NCI-H1436 treated with DMSO at 0.1 percent for 48 hours (cell line): ENCODE results near the gene SUN2.
"Not testable (repeated sequence)": the region's sequence is repeated elsewhere in the genome, so short reads cannot be mapped to it uniquely, and the experiment has no call there.

Source experiments
- DNase-seq: peaks from one replicate; lab custom pipeline; 2025; lab: John Stamatoyannopoulos, UW

SUN2 gene, protein sequence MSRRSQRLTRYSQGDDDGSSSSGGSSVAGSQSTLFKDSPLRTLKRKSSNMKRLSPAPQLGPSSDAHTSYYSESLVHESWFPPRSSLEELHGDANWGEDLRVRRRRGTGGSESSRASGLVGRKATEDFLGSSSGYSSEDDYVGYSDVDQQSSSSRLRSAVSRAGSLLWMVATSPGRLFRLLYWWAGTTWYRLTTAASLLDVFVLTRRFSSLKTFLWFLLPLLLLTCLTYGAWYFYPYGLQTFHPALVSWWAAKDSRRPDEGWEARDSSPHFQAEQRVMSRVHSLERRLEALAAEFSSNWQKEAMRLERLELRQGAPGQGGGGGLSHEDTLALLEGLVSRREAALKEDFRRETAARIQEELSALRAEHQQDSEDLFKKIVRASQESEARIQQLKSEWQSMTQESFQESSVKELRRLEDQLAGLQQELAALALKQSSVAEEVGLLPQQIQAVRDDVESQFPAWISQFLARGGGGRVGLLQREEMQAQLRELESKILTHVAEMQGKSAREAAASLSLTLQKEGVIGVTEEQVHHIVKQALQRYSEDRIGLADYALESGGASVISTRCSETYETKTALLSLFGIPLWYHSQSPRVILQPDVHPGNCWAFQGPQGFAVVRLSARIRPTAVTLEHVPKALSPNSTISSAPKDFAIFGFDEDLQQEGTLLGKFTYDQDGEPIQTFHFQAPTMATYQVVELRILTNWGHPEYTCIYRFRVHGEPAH

DNA sequence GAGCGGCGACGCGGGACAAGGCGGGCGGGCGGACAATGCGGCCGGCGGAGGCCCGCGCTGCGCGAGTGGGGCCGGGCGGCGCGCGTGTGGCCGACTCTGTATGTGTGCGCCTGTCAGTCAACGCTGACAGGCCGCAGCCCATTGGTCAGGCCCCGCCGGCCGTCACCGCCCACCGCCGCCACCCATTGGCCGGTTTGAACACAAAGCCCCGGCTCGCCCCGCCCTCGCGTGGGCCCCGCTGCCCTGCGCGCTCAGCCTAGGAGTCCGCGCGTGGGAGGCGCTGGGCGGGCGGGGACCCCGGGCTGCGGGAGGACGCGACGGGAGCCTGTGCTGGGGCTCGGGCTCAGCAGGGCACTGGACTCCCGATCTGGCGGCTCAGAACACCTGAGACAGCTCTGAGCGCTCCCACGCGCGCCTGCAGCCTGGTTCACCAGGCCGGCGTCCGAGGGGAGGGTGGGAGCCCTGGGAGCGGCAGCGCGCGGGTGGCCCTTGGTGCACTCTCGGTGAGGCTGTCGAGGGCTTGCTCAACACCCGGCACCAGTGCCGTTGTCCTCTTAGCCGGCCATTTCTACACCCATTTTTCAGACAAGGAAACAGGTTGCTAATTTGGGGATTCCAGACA lies at the start of gene SUN2:
SUN2 (minus strand) TSS at position 88 of the 622 bp plus-strand sequence. CDS start 3,370 bp downstream, outside the sequence.
- no peak for DNase-seq

GRCh38 chr22:38805041-38805593 lies 49.3 kb upstream of the SUN2 start:
- DNase-seq, result not testable (repeated sequence)

DNA sequence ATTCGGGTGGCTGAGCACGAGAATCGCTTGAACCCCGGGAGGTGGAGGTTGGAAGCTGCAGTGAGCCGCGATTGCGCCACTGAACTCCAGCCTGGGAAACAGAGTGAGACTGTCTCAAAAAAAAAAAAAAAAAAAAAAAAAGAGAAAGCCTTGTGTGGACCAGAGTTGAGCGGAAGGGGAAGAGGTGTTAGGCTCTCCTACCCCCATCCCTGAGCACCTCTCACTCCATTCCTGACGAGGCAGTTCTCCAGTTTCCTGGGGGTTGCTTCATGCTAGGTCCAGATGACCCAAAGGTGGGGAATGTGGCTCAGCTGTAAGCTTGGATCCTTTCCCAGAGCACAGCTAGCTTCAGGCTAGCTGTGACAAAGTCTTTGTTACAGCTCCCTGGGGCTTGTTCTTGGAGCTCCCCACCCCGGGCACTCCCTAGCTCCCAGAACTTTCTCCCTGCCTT lies 46.9 kb upstream of the SUN2 start:
- no peak for DNase-seq

DNA sequence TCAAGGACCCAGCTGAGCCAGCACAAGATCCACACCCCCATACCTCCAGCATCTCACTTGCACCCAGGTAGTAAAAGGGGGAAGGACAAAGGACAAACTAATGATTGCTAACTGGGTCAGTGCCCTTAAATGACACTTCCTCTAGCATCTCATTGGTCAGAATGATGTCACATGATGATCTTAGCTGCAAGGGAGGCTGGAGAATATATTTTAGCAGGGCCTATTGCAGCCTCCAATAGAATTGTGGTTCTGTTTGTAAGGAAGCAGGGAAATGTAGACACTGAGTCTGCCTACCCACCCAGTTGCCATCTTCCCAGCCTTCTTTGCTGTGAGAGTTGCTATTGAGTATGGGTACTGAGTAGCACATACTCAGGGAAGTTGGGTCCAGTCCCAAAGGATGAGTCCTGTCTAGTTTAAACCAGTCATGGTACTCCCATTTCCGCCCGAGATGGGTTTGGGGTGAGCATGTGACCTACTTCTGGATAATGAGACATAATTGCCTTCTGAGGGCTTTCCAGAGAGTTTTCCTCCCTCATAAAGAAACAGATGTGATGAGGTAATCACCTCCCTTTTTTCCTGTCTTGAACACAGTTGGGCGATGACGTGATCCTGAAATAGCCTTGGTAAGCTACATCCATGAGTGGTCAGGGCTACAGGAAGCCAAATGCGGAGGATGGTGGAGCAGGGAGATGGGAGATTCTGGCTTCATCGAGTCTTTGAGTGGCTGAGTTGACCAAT lies 43.6 kb upstream of the SUN2 start:
- no peak for DNase-seq

- DNase-seq, result no peak
These were observed 42.7 kb upstream of the SUN2 start for GRCh38 chr22:38798496-38798895.

GRCh38 chr22:38796262-38796957 lies 40.6 kb upstream of the SUN2 start:
- no peak for DNase-seq

DNA sequence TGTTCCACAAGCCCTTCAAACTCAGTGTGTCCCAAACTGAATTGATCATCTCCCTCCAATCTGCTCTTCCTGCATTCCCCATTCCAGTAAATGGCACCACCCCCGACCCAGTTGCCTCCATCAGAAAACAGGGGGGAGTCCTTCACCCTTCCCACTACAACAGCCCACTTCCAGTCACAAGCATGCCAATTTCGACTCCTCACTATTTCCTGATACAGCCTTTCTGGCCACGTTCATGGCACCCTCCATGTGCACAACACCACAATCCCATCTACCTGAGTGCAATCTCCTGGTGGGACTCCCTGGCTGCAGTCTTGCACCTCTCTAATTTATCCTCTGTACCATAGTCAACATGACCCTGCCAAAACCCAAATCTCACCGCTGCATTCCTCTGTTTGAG lies 39.8 kb upstream of the SUN2 start:
- DNase-seq, result no peak

DNA sequence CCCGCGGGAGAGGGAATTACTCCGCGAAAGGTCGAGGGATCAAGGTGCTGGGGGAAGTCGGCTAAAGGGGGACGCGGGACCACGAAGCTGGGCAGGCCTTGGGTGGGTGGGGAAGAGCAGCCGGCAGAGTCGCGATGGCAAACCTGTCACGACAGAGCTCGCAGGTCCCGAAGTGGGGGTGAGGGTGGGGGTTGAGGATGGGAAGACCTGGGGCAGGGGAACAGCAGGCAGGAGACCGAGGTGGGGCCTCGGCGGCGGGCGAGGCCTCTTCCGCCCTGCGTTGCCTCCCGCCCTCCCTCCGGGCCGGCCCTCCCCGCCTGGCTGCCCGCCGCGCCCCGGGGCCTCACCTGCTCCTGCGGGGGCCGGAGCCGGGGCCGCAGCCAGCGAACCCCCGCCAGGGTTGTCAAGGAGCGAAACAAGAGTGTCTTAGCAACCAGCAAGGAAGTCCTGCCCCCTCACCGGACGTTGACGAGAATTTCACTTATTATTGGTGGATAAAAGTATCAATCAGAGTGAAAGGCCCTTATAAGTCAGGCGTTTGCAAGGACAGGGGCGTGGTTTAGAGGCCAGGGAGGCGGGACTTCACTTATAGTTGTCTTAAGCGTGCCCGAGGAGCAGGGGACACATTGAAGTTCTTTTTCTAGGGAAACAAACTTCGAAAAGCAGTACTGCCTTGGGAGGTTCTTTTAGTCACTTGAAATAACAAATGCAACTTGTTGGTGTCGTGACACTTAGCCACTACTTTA lies 38.1 kb upstream of the SUN2 start, which contains the start of gene DNAL4:
DNAL4 (minus strand) TSS at position 423 of the 746 bp plus-strand sequence. CDS start 11,412 bp downstream, outside the sequence.
- DNase-seq, result peak; percentile 96

DNA sequence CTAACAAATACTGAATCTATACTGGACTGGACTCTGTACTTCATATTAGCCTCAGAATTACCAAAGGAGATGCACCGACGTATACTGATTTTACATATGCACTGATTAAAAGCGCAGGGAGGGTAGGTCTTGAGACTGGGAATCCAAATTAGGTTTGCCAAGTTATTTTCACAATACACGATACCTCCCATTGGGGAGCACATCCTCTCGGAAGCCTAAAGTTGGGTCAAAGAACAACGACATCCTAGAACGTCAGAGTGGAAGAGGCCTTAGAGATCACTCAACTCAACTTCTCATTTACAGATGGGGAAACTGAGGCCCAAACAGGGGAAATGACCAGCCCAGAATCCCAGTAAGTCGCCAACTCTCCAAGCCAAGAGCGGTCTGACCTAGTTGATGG lies 37.5 kb upstream of the SUN2 start:
- no peak for DNase-seq

DNA sequence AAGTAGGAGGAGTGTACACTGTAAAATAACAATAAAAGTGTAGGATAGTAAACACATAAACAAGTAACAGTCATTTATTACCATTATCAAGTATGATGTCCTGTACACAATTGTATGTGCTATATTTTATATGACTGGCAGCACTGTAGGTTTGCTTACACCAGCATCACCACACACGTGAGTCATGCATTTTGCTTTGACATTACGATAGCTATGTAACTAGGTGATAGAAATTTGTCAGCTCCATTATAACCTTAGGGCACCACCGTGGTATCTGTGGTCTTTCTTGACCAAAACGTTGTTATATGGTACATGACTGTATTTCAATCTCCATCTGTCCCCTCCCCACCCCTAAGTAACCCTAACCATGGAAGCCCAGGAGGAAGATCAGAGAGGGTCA lies 37.0 kb upstream of the SUN2 start:
- DNase-seq, result no peak

- no peak for DNase-seq
These were observed 33.8 kb upstream of the SUN2 start for GRCh38 chr22:38789606-38790005.

DNA sequence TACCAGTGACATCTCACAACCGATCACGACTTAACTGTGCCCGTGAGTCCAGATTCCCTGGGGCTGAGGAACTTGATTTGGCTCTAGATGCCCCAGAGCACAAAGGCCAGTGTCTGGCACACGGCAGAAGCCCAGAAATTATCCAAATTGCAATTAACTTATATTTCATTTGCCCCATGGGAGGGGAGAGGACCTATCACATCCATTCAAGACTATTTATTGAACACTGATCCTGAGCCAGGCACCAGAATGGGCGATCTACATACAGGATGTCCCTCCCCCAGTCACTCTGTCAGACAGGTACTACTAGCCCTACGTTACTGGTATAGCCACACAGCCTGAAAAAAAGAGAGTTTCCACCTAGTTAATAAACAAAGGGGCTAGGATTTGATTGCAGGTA lies 33.0 kb upstream of the SUN2 start:
- no peak for DNase-seq

DNA sequence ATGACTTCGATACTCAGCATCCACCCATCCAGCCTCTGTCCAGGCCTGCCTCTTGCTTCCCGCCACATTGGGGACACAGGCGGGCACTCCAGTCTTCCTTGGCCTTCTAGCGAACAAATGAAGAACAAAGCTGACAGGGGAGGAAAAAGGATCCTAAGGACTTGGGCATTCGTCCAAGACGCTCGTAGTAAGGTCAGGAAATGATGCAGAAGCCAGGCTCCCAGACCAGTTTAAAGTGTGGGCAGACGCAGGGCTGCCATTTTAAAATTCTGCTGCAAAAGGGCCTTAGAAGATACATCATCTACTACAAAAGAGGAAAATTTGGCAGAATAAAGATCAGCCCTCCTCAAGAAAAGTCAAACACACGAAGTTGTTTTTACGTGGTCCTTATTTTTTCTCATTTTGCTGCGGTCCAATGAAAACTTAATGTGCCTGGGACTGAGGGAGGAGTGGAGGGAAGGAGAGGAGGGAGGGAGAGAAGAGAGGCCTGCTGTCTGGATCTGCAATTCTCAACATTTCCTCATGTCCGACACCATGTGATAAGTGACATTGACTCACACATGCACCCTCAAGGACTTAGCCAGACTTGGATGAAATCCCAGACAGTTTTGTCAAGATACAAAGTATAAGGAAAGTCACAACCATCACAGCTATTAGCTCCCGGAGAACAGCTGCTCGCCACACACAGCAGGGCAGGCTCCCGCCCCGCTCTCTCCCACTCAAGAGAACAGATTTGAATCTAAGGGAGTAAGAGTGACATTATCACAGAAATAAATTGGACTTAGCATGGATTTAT lies 32.4 kb upstream of the SUN2 start:
- no peak for DNase-seq

DNA sequence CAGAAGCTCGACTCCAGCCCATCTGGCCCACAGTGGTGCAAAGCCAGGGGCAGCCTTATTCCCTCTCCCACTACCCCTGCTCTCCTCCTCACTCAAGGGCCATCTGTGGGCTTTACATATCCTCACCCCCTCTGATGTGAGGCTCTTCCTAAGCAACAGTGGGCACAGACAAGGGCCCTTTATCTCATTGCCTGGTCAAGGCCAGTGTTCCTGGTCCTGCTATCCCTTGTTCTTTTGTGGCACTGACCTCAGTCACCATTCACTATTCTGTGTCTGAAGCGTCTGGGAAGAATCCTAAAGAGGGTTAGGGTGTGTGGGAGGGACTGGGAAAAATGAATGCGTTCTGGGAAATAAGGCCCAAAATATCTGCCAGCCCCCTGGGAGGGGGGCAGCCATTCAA lies 30.8 kb upstream of the SUN2 start:
- no peak for DNase-seq

- DNase-seq, result no peak
These were observed 29.1 kb upstream of the SUN2 start for GRCh38 chr22:38784856-38785255.

DNA sequence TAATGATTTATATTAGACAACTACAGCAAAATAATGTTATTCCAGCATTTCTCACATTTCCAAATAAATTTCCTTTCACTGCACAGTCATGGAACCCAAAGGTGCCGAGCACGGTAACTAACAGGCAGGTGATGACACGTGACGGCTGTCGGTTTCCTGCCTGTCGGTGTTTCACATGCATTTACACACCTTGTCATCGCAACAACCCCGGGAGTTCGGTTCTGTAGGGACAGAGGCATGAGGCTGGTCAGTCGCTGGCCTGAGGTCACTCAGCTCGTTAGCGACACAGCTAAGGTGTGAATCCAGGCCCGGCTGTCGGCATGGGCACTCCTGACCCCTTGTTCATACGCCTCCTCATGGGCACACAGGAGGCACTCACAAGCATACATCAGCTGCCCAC lies 28.2 kb upstream of the SUN2 start:
- DNase-seq, result no peak

GRCh38 chr22:38783095-38783615 lies 27.4 kb upstream of the SUN2 start:
- DNase-seq, result no peak

DNA sequence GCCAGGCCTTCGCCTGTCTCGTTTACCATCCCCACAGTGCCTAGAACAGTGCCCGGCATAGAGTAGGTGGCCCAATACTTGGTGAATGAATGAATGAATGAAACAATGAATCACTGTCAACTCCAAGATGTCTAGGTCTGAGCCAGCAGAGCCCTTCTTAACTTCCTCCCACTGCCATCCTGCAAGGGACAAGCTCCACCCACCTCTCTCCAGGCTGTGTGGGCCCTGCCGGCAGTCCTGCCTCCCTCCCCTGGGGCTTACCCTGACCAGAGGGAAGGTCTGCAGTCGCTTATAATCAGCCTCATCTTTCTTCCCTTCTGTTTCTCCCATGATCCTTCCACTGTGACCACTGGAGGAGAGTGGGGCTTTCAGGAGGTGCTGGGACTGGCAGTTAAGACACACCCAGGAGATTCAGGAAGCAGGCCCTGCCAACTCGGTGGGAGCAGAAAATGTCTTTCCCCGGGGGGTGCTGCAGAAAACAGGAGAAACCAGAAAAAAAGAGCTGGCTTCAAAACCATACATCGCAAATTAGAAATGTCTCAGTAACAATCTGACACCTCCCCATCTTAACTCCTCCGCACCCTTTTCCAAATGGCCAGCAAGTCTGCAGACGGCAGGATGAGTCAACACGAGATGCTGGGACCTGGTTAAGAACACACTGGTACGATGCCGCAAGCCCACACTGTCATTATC lies 26.8 kb upstream of the SUN2 start:
- DNase-seq, result no peak

GRCh38 chr22:38781033-38781432 lies 25.2 kb upstream of the SUN2 start:
- DNase-seq, result no peak
